Measurements from ENCODE around the gene TXNL4B.
"Not testable (repeated sequence)": the region's sequence is repeated elsewhere in the genome, so short reads cannot be mapped to it uniquely, and the experiment has no call there.

Gene TXNL4B

GRCh38 chr16:72072514-72073342, 20.7 kb downstream of the TXNL4B start:
- H3K4me1 ChIP-seq (ENCODE audit: control insufficient read depth, insufficient read depth, low read length, poor library complexity, severe bottlenecking) = peaks cover 4% of the 10 kb centered on the region
- WGBS, 2 experiments (ENCODE audit: insufficient coverage in 2 of 2) = 82 to 86% methylated on average over 9 to 11 of the region's 12 CpGs
- peaks cover 6% of the 10 kb centered on the region for H3K9me3 ChIP-seq (ENCODE audit: control insufficient read depth, low read length)
- H3K36me3 ChIP-seq (ENCODE audit: control insufficient read depth, insufficient read depth, low read length) = no peaks in the 10 kb centered on the region
- H3K27ac ChIP-seq (ENCODE audit: low read depth, low read length, severe bottlenecking) = peak overlapping the region; percentile 57
- no peak overlapping the region for H3K4me3 ChIP-seq (ENCODE audit: extremely low read depth, insufficient read depth, low read length, poor library complexity, severe bottlenecking)

- Histone ChIP-seq H3K9me3 (ENCODE audit: control insufficient read depth, low read length) (peaks cover 4% of the 10 kb centered on the region), H3K27ac (ENCODE audit: low read depth, low read length, severe bottlenecking) (no peak overlapping the region), H3K4me3 (ENCODE audit: extremely low read depth, insufficient read depth, low read length, poor library complexity, severe bottlenecking) (no peak overlapping the region), H3K4me1 (ENCODE audit: control insufficient read depth, insufficient read depth, low read length, poor library complexity, severe bottlenecking) (peaks cover 4% of the 10 kb centered on the region), H3K36me3 (ENCODE audit: control insufficient read depth, insufficient read depth, low read length) (no peaks in the 10 kb centered on the region)
- WGBS, 2 experiments (ENCODE audit: insufficient coverage in 2 of 2) = 93 to 100% methylated on average over 2 to 4 of the region's 4 CpGs
Observed at GRCh38 chr16:72068930-72069329, 24.5 kb downstream of the TXNL4B start.

- Histone ChIP-seq H3K9me3 (ENCODE audit: control insufficient read depth, low read length) (no peaks in the 10 kb centered on the region), H3K4me3 (ENCODE audit: extremely low read depth, insufficient read depth, low read length, poor library complexity, severe bottlenecking) (no peak overlapping the region), H3K4me1 (ENCODE audit: control insufficient read depth, insufficient read depth, low read length, poor library complexity, severe bottlenecking) (no peaks in the 10 kb centered on the region), H3K27ac (ENCODE audit: low read depth, low read length, severe bottlenecking) (no peak overlapping the region), H3K36me3 (ENCODE audit: control insufficient read depth, insufficient read depth, low read length) (no peaks in the 10 kb centered on the region)
- WGBS, 2 experiments (ENCODE audit: insufficient coverage in 2 of 2) = 0% methylated on average over 1 of the region's 1 CpG; no CpG with 5 or more reads in 1 of the 2 experiments
Observed at GRCh38 chr16:72066747-72067146, 26.7 kb downstream of the TXNL4B start.

- Histone ChIP-seq H3K36me3 (ENCODE audit: control insufficient read depth, insufficient read depth, low read length) (no peaks in the 10 kb centered on the region), H3K9me3 (ENCODE audit: control insufficient read depth, low read length) (no peaks in the 10 kb centered on the region), H3K4me3 (ENCODE audit: extremely low read depth, insufficient read depth, low read length, poor library complexity, severe bottlenecking) (no peak overlapping the region), H3K4me1 (ENCODE audit: control insufficient read depth, insufficient read depth, low read length, poor library complexity, severe bottlenecking) (no peaks in the 10 kb centered on the region), H3K27ac (ENCODE audit: low read depth, low read length, severe bottlenecking) (no peak overlapping the region)
- WGBS, 2 experiments (ENCODE audit: insufficient coverage in 2 of 2) = 90 to 96% methylated on average over 10 of the region's 10 CpGs
Observed at GRCh38 chr16:72064361-72064894, 29.0 kb downstream of the TXNL4B start.

GRCh38 chr16:72061564-72061963, 31.9 kb downstream of the TXNL4B start:
- Histone ChIP-seq H3K36me3 (ENCODE audit: control insufficient read depth, insufficient read depth, low read length) (no peaks in the 10 kb centered on the region), H3K4me1 (ENCODE audit: control insufficient read depth, insufficient read depth, low read length, poor library complexity, severe bottlenecking) (no peaks in the 10 kb centered on the region), H3K27ac (ENCODE audit: low read depth, low read length, severe bottlenecking) (no peak overlapping the region), H3K9me3 (ENCODE audit: control insufficient read depth, low read length) (no peaks in the 10 kb centered on the region), H3K4me3 (ENCODE audit: extremely low read depth, insufficient read depth, low read length, poor library complexity, severe bottlenecking) (no peak overlapping the region)
- 57% methylated on average over 1 of the region's 1 CpG; no CpG with 5 or more reads in 1 of the 2 experiments for WGBS, 2 experiments (ENCODE audit: insufficient coverage in 2 of 2)

GRCh38 chr16:72060405-72060804, 33.0 kb downstream of the TXNL4B start:
- Histone ChIP-seq H3K4me3 (ENCODE audit: extremely low read depth, insufficient read depth, low read length, poor library complexity, severe bottlenecking) (no peak overlapping the region), H3K36me3 (ENCODE audit: control insufficient read depth, insufficient read depth, low read length) (no peaks in the 10 kb centered on the region), H3K27ac (ENCODE audit: low read depth, low read length, severe bottlenecking) (no peak overlapping the region), H3K4me1 (ENCODE audit: control insufficient read depth, insufficient read depth, low read length, poor library complexity, severe bottlenecking) (no peaks in the 10 kb centered on the region), H3K9me3 (ENCODE audit: control insufficient read depth, low read length) (no peaks in the 10 kb centered on the region)
- 92 to 97% methylated on average over 9 of the region's 9 CpGs for WGBS, 2 experiments (ENCODE audit: insufficient coverage in 2 of 2)

GRCh38 chr16:72059060-72059459, 34.4 kb downstream of the TXNL4B start:
- H3K4me3 ChIP-seq (ENCODE audit: extremely low read depth, insufficient read depth, low read length, poor library complexity, severe bottlenecking); H3K9me3 ChIP-seq (ENCODE audit: control insufficient read depth, low read length); H3K27ac ChIP-seq (ENCODE audit: low read depth, low read length, severe bottlenecking); H3K36me3 ChIP-seq (ENCODE audit: control insufficient read depth, insufficient read depth, low read length); H3K4me1 ChIP-seq (ENCODE audit: control insufficient read depth, insufficient read depth, low read length, poor library complexity, severe bottlenecking): not testable (repeated sequence)
- WGBS, 2 experiments (ENCODE audit: insufficient coverage in 2 of 2) = 92 to 100% methylated on average over 1 to 3 of the region's 7 CpGs

GRCh38 chr16:72057313-72057712, 36.1 kb downstream of the TXNL4B start:
- not testable (repeated sequence) for H3K9me3 ChIP-seq (ENCODE audit: control insufficient read depth, low read length); H3K36me3 ChIP-seq (ENCODE audit: control insufficient read depth, insufficient read depth, low read length); H3K4me1 ChIP-seq (ENCODE audit: control insufficient read depth, insufficient read depth, low read length, poor library complexity, severe bottlenecking); H3K4me3 ChIP-seq (ENCODE audit: extremely low read depth, insufficient read depth, low read length, poor library complexity, severe bottlenecking); H3K27ac ChIP-seq (ENCODE audit: low read depth, low read length, severe bottlenecking)
- WGBS, 2 experiments (ENCODE audit: insufficient coverage in 2 of 2) = no CpG with 5 or more reads among the region's 6 CpGs

GRCh38 chr16:72055911-72056310, 37.5 kb downstream of the TXNL4B start:
- H3K4me1 ChIP-seq (ENCODE audit: control insufficient read depth, insufficient read depth, low read length, poor library complexity, severe bottlenecking) = no peaks in the 10 kb centered on the region
- no peak overlapping the region for H3K27ac ChIP-seq (ENCODE audit: low read depth, low read length, severe bottlenecking)
- no peak overlapping the region for H3K4me3 ChIP-seq (ENCODE audit: extremely low read depth, insufficient read depth, low read length, poor library complexity, severe bottlenecking)
- H3K9me3 ChIP-seq (ENCODE audit: control insufficient read depth, low read length) = no peaks in the 10 kb centered on the region
- no peaks in the 10 kb centered on the region for H3K36me3 ChIP-seq (ENCODE audit: control insufficient read depth, insufficient read depth, low read length)
- WGBS, 2 experiments (ENCODE audit: insufficient coverage in 2 of 2) = 90 to 93% methylated on average over 2 of the region's 4 CpGs

GRCh38 chr16:72054254-72054847, 39.1 kb downstream of the TXNL4B start, which contains the start of gene HP:
HP (plus strand) TSS chr16:72054505; CDS start chr16:72054653, 148 bp downstream.
- 83 to 90% methylated on average over 2 to 3 of the region's 5 CpGs for WGBS, 2 experiments (ENCODE audit: insufficient coverage in 2 of 2)
- H3K9me3 ChIP-seq (ENCODE audit: control insufficient read depth, low read length); H3K27ac ChIP-seq (ENCODE audit: low read depth, low read length, severe bottlenecking); H3K36me3 ChIP-seq (ENCODE audit: control insufficient read depth, insufficient read depth, low read length); H3K4me1 ChIP-seq (ENCODE audit: control insufficient read depth, insufficient read depth, low read length, poor library complexity, severe bottlenecking); H3K4me3 ChIP-seq (ENCODE audit: extremely low read depth, insufficient read depth, low read length, poor library complexity, severe bottlenecking): not testable (repeated sequence)

- no peak overlapping the region for H3K27ac ChIP-seq (ENCODE audit: low read depth, low read length, severe bottlenecking)
- no peaks in the 10 kb centered on the region for H3K4me1 ChIP-seq (ENCODE audit: control insufficient read depth, insufficient read depth, low read length, poor library complexity, severe bottlenecking)
- H3K36me3 ChIP-seq (ENCODE audit: control insufficient read depth, insufficient read depth, low read length) = no peaks in the 10 kb centered on the region
- WGBS, 2 experiments (ENCODE audit: insufficient coverage in 2 of 2) = 88 to 100% methylated on average over 1 of the region's 2 CpGs
- peaks cover 13% of the 10 kb centered on the region for H3K9me3 ChIP-seq (ENCODE audit: control insufficient read depth, low read length)
- no peak overlapping the region for H3K4me3 ChIP-seq (ENCODE audit: extremely low read depth, insufficient read depth, low read length, poor library complexity, severe bottlenecking)
Observed at GRCh38 chr16:72051818-72052217, 41.6 kb downstream of the TXNL4B start.
